ENCODE results near the gene SYT13.
"Not testable (repeated sequence)": the region's sequence is repeated elsewhere in the genome, so short reads cannot be mapped to it uniquely, and the experiment has no call there.

SYT13 gene

GRCh38 chr11:45314900-45315299, 28.8 kb upstream of the SYT13 start:
- in situ Hi-C loops (cut with HindIII; ENCODE audit: low sequenced_read_pairs), result no loop called here

GRCh38 chr11:45313171-45313865, 27.2 kb upstream of the SYT13 start:
- in situ Hi-C loops (cut with HindIII; ENCODE audit: low sequenced_read_pairs), result no loop called here

- in situ Hi-C loops (cut with HindIII; ENCODE audit: low sequenced_read_pairs), result no loop called here
Measured at GRCh38 chr11:45305874-45306623, 19.9 kb upstream of the SYT13 start.

DNA sequence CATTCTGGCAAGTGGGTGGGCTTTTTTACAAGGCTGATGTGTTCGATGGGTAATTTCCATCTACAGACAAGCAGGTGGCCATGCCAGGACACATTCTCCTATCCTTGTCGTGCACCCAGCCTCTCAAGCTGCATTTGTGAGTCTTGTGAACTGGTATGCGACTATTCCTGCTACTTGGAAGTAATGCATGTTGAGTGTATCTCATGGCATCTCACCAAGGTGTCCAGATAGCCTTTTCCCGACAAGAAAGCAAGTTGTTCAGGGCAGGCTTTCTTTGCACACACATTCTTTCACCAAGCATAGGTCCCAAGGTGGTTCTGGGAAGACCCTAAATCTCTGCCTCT, 18.8 kb upstream of the SYT13 start:
- in situ Hi-C loops (cut with HindIII; ENCODE audit: low sequenced_read_pairs), result no loop called here

DNA sequence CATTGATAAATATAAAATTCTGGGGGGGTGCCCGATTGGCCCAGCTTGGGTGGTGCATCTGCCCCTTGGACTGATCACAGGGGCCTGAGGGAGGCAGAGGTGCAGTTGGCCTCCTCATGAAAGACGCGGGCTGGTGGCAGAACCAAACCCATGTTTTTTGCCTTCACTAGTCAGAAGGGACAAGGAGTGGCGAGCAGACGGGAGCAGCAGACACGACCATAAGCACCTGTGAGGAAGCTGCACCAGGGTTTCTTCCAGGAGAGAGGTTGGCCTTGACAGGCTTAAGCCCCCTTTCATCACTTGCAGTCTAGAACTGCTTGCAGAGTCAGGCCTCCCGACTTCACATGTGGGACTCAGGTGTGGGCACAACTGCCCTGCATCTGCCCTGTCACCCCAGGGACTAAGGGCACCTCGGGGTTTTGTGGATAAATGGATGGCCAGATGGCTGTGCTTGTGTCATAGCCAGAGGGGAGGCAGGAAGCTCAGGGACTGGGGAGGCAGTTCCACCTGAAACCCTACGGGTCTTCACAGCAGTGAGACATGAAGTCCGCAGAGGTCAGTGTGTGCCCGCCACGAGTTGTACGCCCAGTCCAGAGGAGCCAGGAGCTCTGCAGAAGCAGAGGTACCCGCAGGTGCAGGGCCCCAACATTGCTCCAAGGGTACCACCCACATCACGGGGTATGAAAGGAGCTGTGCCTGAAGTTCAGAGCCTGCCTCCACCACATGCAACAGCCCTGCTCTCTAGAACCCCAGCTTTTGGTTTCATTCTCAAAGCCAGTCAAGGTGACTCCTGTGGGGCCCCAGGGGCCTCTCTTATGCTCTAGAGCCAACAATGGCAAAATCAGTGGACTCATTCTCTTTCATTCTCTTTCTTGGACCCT, 18.2 kb upstream of the SYT13 start:
- in situ Hi-C loops (cut with HindIII; ENCODE audit: low sequenced_read_pairs), result no loop called here

- in situ Hi-C loops (cut with HindIII; ENCODE audit: low sequenced_read_pairs), result no loop called here
Measured at GRCh38 chr11:45303316-45303715, 17.2 kb upstream of the SYT13 start.

DNA sequence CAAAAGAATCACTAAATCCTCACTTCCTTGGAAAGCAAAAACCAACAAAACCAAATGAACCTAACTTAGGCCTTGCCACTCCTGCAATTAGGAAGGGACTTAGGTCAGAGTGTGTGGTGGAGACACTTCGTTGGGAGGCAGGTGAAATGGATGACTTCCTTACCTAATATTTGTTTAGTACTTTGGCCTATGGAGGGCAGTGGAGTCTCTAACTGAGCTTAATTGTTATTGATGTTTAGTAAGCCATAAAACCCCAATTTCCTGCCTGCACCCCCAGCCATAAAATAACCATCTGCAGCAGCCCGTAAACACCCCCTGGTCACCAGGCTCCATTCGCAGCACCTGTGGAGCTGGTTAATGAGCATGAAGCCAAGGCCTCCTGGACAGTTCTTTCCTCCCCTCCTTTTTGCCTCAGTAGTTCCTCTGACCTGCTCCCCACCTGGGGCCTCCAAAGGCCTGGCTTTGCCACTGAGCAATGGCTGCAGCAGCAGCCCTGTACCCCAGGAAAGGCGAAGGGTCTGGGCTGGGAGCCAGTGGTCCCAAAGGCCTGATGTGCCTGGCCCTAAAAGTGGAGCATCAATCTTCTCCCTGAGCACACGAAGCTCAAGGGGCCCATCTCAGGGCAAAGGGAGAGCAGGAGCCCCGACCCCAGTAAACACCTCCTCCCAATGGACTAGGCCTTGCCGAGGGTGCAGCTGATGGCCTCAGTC, 15.6 kb upstream of the SYT13 start:
- in situ Hi-C loops (cut with HindIII; ENCODE audit: low sequenced_read_pairs), result no loop called here

DNA sequence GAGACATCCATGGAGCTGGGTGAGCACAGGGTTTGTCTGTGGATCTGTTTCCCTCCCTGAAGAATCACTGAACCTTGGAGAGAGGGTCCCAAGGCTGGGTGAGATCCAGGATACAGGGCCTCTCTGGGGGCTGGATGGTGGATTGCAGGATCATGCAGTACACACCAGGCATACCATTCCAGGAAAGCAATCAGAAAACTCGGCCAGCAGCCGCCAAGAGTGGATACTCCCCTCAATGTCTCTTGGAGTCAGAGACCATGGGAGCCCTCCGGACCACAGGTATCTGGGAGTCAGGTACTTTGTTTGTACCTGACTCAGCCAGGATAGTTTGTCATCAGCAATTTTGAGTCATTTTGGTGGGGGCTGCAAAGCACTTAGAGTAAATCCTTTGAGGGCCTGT, 14.6 kb upstream of the SYT13 start:
- in situ Hi-C loops (cut with HindIII; ENCODE audit: low sequenced_read_pairs), result no loop called here

DNA sequence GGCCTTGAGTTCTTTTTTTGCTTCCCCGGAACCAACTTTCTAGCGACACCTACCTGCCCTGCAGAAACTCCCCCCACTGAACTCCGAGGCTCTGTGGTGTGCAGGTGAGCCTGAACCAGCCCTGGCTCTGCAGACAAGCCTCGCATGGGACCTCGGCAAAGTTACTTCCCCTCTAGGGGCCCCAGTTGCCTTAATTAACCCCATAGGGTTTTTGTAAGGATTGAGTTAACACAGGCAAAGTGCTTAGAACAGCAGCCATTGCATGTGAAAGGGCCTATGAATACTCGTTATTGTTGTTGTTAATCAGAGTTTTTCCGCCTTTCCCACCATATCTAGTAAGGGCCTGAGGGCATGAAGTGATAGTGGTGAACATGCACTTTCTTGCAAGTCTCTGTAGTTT, 12.6 kb upstream of the SYT13 start:
- in situ Hi-C loops (cut with HindIII; ENCODE audit: low sequenced_read_pairs), result no loop called here

DNA sequence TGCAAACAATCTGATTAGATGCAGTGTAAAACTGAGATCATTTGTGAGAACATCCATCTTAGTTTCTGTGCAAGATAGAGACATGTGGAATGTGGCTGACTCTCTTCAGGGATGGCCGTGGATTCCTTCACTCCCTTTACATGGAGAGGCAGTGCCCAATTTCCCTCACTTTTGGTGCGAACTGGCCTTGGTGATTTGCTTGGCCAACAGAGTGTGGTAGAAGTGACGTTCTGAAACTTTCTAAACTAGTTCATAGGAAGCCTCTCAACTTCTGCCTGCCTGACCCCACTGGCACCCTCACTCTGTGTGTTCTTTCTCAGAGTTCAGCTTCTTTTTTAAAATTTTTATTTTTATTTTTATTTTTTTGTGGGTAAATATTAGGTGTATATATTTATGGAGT, 9.9 kb upstream of the SYT13 start:
- in situ Hi-C loops (cut with HindIII; ENCODE audit: low sequenced_read_pairs), result no loop called here

GRCh38 chr11:45294499-45294898, 8.4 kb upstream of the SYT13 start:
- in situ Hi-C loops (cut with HindIII; ENCODE audit: low sequenced_read_pairs), result no loop called here

DNA sequence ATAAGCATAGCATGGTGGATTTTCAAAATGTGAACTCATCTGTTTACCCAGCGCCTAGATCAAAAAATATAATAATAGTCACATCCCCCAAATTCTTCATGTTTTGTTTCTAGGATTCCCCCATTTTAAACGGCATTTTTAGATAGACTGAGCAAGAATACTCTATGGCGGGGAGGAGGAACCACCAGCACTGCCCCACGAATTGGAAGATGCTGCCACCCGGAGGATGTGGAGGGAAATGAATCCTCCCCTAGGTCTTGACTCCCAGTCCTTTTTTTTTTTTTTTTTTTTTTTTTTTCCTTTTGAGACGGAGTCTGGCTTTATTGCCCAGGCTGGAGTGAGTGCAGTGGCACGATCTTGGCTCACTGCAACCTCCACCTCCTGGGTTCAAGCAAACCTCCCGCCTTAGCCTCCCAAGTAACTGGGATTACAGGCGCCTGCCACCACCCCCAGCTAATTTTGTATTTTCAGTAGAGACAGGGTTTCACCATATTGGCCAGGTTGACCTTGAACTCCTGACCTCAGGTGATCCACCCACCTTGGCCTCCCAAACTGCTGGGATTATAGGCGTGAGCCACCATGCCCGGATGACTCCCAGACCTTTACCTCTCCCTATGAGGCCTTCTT, 7.5 kb upstream of the SYT13 start:
- in situ Hi-C loops (cut with HindIII; ENCODE audit: low sequenced_read_pairs), result not testable (repeated sequence)

- in situ Hi-C loops (cut with HindIII; ENCODE audit: low sequenced_read_pairs), result no loop called here
Measured at GRCh38 chr11:45290586-45290985, 4.4 kb upstream of the SYT13 start.

DNA sequence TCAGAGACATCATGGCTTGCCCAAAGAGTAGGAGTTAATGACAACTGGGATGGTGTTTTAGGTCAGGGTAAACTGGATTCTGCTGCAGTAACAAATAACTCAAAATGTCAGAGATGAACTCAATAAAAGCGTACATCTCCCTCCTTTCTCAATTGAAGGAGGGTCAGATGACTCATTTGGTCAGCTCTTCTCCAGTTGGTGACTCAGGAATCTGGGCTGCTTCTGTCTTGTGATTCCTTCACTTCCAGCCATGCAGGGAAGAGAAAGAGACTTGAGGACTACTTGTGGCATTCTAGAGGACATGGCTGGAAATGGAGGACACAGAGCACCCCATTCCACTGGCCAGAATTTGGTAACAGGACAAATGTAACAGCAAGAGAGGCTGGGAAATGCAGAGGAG, 3.2 kb upstream of the SYT13 start:
- in situ Hi-C loops (cut with HindIII; ENCODE audit: low sequenced_read_pairs), result no loop called here

DNA sequence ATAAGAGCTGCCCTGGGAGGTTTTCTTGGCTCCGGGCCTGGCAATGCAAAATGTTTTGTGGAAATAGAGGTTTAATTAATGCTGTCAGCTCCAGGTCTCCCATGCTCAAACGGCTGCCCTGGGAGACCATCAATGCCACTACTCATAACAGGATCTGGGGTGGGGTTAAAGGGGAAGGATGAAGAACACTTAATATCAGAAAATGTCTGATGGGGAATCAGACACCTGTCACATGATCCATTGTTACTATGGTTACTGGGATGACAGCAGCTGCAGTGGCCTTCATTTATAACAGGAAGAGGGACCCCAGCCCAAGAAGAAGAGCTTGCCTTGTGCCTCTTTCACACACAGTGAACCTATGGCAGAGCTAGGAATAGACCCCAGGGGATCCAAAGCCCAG, 2.2 kb upstream of the SYT13 start:
- in situ Hi-C loops (cut with HindIII; ENCODE audit: low sequenced_read_pairs), result no loop called here

GRCh38 chr11:45287316-45287903, 1.3 kb upstream of the SYT13 start:
- in situ Hi-C loops (cut with HindIII; ENCODE audit: low sequenced_read_pairs), result no loop called here

DNA sequence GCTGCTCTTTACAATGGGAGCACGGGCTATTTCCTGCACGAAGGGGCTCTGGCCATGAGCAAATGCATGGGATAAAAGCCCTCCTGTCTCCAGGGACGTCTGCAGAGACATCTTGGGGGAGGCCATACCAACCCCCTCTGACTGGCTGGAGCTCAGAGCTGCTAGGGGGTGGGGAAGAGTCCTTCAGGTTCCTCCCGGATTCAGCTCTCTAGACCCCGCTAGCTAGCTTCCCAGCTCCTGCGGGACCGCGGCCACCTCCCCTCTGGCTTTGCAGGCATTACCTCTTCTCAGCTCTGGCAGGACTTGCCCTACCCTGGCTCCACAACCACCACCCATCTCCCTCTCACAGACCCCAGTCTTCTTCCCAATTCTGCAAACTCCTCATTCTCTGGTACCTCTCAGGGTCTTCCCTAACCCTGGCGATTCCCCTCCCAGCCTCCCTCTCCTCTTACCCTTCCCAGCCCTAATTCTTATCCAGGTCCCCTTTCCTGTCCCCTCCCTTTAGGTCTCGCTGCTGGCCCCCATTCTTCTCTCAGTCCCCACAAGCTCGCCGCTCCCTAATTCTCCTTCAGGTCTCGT, 802 bp downstream of the SYT13 start:
- in situ Hi-C loops (cut with HindIII; ENCODE audit: low sequenced_read_pairs), result no loop called here

- in situ Hi-C loops (cut with HindIII; ENCODE audit: low sequenced_read_pairs), result no loop called here
Measured at GRCh38 chr11:45282081-45282480, 4.1 kb downstream of the SYT13 start.

DNA sequence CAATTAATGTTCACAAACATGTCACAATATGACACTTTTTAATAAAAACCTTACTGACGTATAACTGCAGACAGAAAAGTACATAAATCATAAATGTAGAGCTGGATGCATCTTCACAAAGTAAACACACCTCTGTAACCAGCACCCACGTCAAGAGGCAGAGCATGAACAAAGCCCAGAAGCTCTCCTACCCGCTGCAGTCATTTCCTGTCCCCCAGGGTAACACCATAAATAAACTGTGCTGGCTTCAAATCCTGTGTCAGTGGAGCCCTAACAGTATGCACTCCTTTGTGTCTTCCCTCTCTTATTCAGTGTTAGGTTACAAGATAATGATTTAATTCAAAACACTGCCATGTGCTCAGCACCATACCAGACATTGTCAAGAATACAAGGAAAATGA, 5.7 kb downstream of the SYT13 start:
- in situ Hi-C loops (cut with HindIII; ENCODE audit: low sequenced_read_pairs), result no loop called here

DNA sequence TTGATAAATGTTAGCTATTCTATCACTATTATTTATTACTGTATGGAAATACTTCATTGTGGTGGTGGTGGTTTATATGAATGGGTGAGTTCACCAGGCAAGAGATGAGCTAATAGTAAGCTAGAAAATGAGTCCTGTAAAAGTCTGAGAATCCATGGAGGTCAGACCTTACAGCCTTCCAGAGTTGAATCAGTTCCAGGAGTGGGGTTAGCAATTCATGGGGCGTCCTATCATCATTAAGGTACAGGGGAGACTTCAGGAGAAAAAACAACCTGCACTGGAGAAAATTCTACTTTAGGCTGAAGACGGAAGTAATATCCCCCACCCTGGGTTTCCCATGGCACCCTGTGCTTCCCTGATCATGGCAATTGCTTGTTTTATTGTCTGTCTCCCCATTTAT, 6.5 kb downstream of the SYT13 start:
- in situ Hi-C loops (cut with HindIII; ENCODE audit: low sequenced_read_pairs), result no loop called here
